ENCODE data around the gene HPSE. TPM values are rescaled to one million over a fixed set of nuclear protein-coding genes. Genes with fewer than 3 reads are reported as not detected.

The HPSE gene
- total RNA-seq, 1 donor from 2014 or later, result 0.80 TPM

- Mint-ChIP-seq H3K4me3 (peak overlapping the region; percentile 91), H3K36me3 (no peaks in the 10 kb centered on the region), H3K27ac (peak overlapping the region; percentile 97), H3K4me1 (peaks cover 26% of the 10 kb centered on the region), H3K27me3 (ENCODE audit: low read depth) (no peaks in the 10 kb centered on the region), H3K9me3 (peaks cover 9% of the 10 kb centered on the region)
- TF ChIP-seq CTCF (IDR thresholded peaks at IDR 0.05; ENCODE audit: unreplicated experiment), result no peak
- DNase-seq (ENCODE audit: low spot score in 2 of 2, unreplicated experiment in 2 of 2), result no peak
Observed at GRCh38 chr4:83285055-83285407, 49.6 kb downstream of the HPSE start.

- peak; percentile 87 to 98 for DNase-seq (ENCODE audit: low spot score in 2 of 2, unreplicated experiment in 2 of 2)
- Mint-ChIP-seq H3K27me3 (ENCODE audit: low read depth) (no peaks in the 10 kb centered on the region), H3K4me1 (peaks cover 26% of the 10 kb centered on the region), H3K27ac (peak within 1 kb of the TSS; percentile 97), H3K4me3 (peak within 1 kb of the TSS; percentile 91), H3K36me3 (no peaks in the 10 kb centered on the region), H3K9me3 (peaks cover 5% of the 10 kb centered on the region)
- no peak for TF ChIP-seq CTCF (IDR thresholded peaks at IDR 0.05; ENCODE audit: unreplicated experiment)
Observed at GRCh38 chr4:83284193-83285054, 50.2 kb downstream of the HPSE start, which contains the start of gene COQ2. COQ2 (minus strand) TSS chr4:83284798; CDS start chr4:83284764, 34 bp downstream.

- no peak for DNase-seq (ENCODE audit: low spot score in 2 of 2, unreplicated experiment in 2 of 2)
- H3K27me3 Mint-ChIP-seq (ENCODE audit: low read depth), result no peaks in the 10 kb centered on the region
- no peak for TF ChIP-seq CTCF (IDR thresholded peaks at IDR 0.05; ENCODE audit: unreplicated experiment)
- H3K4me1 Mint-ChIP-seq, result peaks cover 26% of the 10 kb centered on the region
- H3K4me3 Mint-ChIP-seq, result peak overlapping the region; percentile 74
- no peak overlapping the region for H3K27ac Mint-ChIP-seq
- H3K36me3 Mint-ChIP-seq, result no peaks in the 10 kb centered on the region
- H3K9me3 Mint-ChIP-seq, result no peaks in the 10 kb centered on the region
Observed at GRCh38 chr4:83283181-83283580, 51.5 kb downstream of the HPSE start.

DNA sequence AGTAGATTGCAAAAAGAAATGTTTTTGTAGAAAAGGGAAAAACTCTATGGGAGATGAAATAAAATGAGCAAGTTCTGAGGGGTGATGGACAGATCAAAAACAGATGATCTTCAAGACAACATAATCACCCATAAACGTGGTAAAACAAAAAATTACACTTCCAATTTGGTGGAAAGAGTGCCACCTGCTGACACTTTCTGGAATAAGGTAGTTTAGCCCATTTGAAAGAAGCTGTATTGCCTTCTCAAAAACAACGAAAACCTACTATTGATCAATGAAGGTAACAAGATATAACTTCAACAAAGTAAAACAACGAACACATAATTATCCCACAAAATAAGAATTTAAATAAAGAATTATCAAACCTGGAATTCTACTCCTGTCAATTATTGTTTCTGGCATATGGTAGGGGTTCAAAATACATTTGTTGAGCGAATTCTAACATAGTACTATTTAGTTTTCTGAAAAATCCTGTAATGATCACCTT is 52.6 kb downstream of the HPSE start:
- Mint-ChIP-seq H3K36me3 (peaks cover 3% of the 10 kb centered on the region), H3K27ac (no peak overlapping the region), H3K4me3 (no peak overlapping the region), H3K9me3 (no peaks in the 10 kb centered on the region), H3K27me3 (ENCODE audit: low read depth) (no peaks in the 10 kb centered on the region), H3K4me1 (peaks cover 26% of the 10 kb centered on the region)
- DNase-seq (ENCODE audit: low spot score in 2 of 2, unreplicated experiment in 2 of 2), result no peak
- peak; percentile 58 for TF ChIP-seq CTCF (IDR thresholded peaks at IDR 0.05; ENCODE audit: unreplicated experiment)

DNA sequence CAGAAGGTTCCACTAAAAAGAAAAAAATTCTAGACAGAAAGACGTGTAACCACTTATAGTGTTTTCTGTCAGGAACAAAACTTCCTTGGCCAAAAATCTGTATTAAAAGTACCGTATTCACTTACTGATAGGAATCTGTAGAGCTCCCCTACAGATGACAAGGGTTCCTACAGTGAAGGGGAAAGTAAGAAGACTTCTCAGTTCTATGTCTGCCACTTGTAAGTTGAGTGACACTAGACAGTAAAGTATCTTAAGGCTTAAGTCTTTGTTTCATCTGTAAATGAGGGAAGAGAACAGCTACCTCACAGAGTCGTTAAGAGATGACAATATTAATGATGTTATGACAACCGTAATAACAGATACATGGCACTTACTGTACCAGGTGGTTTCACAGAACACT is 53.3 kb downstream of the HPSE start:
- Mint-ChIP-seq H3K4me3 (no peak overlapping the region), H3K9me3 (no peaks in the 10 kb centered on the region), H3K36me3 (peaks cover 5% of the 10 kb centered on the region), H3K4me1 (peaks cover 26% of the 10 kb centered on the region), H3K27me3 (ENCODE audit: low read depth) (no peaks in the 10 kb centered on the region), H3K27ac (no peak overlapping the region)
- no peak for TF ChIP-seq CTCF (IDR thresholded peaks at IDR 0.05; ENCODE audit: unreplicated experiment)
- no peak for DNase-seq (ENCODE audit: low spot score in 2 of 2, unreplicated experiment in 2 of 2)
